Breast epithelium (tissue), 3 donors: ENCODE measurements around the gene GMDS.

Experiments used
- CTCF ChIP-seq, 3 donors: fragments of 450-650 bp; IDR thresholded peaks; one replicate each; pipeline ENCODE4 v1.5.1; 2016 to 2017; ENCODE audit warnings: antibody characterized with exemption in 3 of 3, mild to moderate bottlenecking in 3 of 3, moderate library complexity in 3 of 3
- POLR2A ChIP-seq: fragments of 450-650 bp; IDR thresholded peaks from one replicate; pipeline ENCODE4 v1.6.1; 2016; ENCODE audit warnings: antibody characterized with exemption, mild to moderate bottlenecking, moderate library complexity
- POLR2AphosphoS5 ChIP-seq, 3 donors: sonication (generic); formaldehyde crosslinking; IDR thresholded peaks; one replicate each; pipeline ENCODE4 v1.6.1; 2017; ENCODE audit warnings: antibody characterized with exemption in 3 of 3

GRCh38 chr6:1868561-1869261 lies 376.7 kb downstream of the GMDS start:
- TF ChIP-seq POLR2A (no peak), CTCF (IDR thresholded peaks at IDR 0.05) (no peak), POLR2AphosphoS5 (IDR thresholded peaks at IDR 0.05) (no peak)
